Effector CD8-positive, alpha-beta T cell (primary cell): ENCODE data around the gene USP12.
"Not testable (repeated sequence)": the region's sequence is repeated elsewhere in the genome, so short reads cannot be mapped to it uniquely, and the experiment has no call there.

Experiments used
- DNase-seq: peaks from one replicate; lab custom pipeline; 2025; lab: John Stamatoyannopoulos, UW
- total RNA-seq, 4 experiments: gene quantifications; one replicate each; lab custom pipeline; 2026; lab: John Stamatoyannopoulos, UW

The USP12 gene, protein sequence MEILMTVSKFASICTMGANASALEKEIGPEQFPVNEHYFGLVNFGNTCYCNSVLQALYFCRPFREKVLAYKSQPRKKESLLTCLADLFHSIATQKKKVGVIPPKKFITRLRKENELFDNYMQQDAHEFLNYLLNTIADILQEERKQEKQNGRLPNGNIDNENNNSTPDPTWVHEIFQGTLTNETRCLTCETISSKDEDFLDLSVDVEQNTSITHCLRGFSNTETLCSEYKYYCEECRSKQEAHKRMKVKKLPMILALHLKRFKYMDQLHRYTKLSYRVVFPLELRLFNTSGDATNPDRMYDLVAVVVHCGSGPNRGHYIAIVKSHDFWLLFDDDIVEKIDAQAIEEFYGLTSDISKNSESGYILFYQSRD
- total RNA-seq: 49.3 to 121 (median 73.5) reads per million in 4 experiments

DNA sequence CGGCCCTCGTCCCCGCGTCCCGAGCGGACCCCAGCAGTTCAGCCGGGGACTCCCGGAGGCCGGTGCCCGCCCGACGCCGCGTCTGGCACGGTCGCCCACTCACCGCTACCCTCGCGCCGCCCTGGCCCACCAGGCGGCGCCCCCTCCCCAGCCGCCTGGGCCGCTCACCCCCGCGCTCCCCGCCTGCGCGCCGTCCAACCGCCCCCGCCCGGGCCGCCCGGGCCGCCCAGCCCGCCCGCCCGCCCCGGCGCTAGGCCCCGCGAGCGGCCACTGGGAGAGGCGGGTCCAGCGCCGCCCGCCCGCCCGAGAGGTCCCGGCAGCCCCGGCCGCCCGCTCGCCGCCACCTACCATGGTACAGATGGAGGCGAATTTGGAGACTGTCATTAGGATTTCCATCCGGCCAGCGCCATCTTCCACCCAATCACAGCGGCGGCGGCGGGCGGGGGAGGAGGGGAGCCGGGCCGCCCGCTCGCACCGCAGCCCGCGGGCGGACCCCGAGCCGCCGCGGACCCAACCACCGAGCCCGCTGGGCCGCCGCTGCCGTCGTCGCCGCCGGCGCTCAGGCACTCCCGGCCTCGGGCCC lies at the start of gene USP12:
TSS of gene USP12 (minus strand) at position 568 of the 583 bp plus-strand sequence. CDS start at position 396, 172 bp downstream.
- DNase-seq: no peak

DNA sequence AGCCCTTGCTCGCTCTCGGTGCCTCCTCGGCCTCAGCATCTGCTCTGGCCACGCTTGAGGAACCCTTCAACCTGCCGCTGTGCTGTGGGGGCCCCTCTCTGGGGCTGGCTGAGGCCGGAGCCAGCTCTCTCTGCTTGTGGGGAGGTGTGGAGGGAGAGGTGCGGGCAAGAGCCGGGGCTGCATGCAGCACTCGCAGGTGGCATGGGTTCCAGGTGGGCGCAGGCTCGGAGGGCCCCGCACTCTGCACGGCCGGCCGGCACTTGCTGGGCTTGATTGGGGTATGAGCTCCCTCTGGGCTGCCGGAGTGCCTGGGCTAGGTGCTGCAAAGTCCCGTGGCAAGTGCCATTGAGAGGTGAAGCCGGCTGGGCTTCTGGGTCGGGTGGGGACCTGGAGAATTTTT lies 48.0 kb upstream of the USP12 start:
- DNase-seq: no peak

DNA sequence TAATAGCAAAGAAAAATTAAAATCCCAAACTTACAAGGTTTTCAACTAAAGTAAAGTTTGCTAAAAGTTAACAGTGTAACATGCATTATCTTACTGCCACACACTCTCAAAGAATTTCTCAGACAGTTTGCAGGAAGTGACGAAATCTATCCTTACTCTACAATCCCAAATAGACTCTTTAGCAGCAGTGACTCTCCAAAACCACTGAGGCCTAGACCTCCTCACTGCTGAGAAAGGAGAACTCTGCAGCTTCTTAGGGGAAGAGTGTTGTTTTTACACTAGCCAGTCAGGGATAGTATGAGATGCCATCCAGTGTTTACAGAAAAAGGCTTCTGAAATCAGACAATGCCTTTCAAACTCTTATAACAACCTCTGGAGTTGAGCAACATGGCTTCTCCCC lies 47.2 kb upstream of the USP12 start:
- not testable (repeated sequence) for DNase-seq

DNA sequence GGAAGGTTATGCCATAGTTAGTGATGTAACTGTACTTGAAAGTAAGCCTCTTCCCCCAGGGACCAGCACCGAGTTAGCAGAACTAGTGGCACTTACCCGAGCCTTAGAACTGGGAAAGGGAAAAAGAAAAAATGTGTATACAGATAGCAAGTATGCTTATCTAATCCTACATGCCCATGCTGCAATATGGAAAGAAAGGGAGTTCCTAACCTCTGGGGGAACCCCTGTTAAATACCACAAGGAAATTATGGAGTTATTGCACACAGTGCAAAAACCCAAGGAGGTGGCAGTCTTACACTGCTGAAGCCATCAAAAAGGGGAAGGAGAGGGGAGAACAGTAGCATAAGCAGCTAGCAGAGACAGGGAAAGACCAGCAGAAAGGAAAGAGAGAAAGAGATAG lies 46.2 kb upstream of the USP12 start:
- DNase-seq: not testable (repeated sequence)

DNA sequence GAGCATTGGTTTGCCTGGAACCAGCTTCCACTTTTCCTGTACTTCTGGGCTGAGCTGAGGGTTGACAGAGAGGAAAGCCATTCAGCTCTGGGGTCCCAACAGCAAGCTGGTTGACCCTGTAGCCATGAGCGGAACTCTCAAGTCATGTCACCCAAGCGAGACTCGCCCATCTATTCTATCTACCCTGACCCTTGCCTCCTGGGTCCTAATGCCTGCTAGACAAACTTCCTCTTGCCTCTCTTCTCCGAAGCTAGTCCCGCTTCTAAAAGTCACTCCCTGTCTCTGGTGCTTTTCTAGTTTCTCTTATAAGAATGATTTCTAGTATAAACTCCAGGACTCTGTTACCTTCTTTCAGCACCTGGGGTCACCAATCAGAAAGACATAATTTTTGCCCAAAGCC lies 41.8 kb upstream of the USP12 start:
- DNase-seq: not testable (repeated sequence)

DNA sequence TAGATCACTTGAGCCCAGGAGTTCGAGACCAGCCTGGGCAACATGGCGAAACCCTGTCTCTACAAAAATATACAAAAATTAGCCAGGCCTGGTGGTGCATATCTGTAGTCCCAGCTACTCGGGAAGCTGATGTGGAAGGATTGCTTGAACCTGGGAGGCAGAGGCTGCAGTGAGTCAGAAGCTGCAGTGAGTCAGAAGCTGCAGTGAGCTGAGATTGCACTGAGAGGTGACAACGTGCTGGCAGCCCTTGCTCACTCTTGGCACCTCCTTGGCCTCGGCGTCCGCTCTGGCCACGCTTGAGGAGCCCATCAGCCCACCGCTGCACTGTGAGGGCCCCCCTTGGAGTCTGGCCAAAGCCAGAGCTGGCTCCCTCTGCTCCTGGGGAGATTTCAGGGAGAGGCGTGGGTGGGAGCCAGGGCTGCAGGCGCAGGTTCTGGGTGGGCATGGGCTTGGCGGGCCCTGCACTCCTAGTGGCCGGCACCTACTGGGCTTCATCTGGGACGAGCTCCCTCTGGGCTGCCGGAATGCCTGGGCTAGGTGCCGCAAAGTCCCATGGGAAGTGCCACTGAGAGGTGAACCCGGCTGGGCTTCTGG lies 40.3 kb upstream of the USP12 start:
- DNase-seq: no peak

DNA sequence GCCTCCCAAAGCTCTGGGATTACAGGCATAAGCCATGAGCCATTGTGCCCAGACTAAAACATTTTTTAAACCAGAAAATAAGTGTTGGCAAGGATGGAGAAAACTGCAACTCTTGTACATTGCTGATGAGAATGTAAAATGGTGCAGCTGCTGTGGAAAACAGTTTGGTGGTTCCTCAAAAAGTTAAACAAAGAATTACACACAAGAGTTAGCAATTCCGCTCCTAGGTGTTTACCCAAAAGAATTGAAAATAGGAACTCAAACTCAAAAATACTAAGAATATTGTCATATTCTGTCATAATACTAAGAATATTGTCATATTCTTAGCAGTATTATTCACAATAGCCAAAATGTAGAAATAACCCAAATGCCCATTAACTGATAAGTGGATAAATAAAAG lies 39.7 kb upstream of the USP12 start:
- DNase-seq: no peak

DNA sequence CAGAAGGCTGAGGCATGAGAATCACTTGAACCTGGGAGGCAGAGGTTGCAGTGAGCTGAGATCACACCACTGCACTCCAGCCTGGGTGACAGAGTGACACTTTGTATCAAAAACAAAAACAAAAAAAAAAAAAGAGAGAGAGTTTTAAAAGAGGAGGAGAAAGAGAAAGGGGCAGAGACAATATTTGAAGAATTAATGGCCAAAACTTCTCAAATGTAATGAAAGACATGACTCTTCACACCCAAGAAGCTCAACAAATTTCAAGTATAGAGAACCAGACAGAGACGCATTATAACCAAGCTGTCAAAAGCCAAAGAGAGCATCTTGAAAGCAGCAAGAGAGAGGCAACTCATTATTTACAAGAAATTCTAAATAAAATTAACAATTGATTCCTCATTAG lies 36.9 kb upstream of the USP12 start:
- no peak for DNase-seq

DNA sequence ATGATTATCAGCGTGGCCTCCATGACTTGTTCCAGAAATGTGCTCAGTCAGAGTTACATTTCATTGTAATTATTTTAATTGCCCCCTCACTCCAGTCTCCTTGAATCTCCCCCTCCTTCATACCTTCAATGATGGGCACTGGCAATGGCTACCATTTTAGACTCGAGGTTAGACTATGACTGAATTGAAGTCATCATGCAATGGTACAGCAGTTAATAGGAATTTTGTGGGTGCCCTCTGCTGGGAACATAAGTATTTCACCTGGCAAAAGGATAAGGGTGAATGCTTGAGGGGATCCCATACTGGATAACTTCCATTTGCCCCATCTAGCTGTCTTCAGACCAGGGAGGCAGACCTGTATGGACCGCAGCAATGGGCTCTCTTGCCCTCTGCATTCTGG lies 32.2 kb upstream of the USP12 start:
- DNase-seq: no peak

DNA sequence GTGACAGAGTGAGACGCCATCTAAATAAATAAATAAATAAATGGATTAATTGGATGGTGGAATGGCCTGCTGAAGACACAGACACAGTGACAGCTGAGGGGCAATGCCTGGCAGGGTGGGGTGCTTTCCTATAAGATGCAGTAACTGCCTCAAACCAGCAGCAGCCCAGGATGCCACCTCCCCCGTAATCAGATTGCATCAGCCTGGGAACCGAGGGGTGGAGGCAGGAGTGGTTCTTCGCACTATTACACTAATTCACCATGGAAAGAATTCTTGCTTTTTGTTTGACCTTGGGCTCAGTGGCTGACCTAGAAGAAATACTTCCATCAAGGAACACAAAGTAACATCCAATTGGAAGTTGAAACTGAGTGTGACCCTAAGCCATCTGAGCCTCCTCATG lies 31.6 kb upstream of the USP12 start:
- DNase-seq: no peak

DNA sequence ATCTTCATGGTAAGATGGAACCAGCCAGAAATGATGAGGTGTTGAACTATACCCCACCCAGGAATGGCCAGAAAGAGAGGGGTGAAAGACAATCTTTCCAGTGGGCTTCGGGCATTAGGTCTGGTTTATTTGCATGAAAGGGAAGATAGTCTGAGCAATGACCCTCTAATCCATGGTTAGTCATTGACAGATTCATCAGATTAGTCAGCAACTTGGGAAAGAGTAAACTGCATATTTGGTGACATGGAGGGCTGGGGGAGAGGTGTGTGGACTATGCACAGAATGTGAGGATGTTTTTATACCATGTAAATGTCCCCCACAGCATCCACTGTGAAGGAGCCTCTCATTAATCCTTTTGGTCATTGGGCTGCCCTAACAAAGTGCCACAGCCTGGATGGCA lies 30.1 kb upstream of the USP12 start:
- no peak for DNase-seq

DNA sequence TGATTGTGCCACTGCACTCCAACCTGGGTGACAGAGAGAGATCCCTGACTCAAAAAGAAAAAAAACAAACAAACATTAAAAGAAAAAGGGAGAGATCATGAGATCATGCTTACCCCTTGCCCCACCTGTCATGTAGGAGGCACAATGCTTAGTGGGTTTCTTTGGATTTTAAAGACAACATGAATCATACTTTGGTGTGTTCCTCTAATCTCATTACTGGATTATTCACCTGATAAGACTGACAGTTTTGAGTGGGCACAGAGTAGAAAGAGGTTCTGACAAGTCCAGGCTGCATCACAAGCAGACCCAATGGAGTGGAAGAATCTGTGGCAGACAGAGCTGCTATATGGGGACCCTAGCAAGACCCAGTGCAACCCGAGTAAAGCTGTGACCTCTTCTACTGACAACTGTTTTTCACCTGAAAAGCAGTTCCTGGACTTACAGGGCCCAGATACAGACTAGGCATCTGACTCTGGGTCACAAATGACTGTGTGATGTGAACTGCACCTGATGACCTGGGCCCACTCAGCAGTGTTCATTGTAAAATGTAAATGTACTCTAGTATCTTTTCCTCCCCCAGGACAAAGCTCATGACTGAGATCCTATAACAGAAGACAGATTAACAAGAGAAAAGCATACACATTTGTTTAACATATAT lies 28.9 kb upstream of the USP12 start:
- DNase-seq: no peak

DNA sequence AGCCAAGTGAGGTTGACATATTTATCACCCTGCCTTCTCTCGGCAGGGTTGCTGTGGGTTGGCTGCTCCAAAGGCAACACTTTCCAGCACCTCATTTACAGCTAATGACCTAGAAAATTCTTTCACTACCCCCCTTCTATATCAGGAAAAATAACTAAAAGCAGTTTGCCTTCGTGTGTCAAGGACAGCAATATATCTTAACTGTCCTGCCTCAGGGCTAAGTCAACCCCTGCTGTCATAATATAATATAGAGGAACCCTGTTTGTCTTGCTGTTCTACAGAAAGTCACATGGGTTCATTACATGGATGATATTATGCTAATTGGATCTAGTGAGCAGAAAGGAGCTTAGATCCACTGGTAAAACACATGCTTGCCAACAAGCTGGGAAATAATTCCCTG lies 28.1 kb upstream of the USP12 start:
- DNase-seq: no peak

DNA sequence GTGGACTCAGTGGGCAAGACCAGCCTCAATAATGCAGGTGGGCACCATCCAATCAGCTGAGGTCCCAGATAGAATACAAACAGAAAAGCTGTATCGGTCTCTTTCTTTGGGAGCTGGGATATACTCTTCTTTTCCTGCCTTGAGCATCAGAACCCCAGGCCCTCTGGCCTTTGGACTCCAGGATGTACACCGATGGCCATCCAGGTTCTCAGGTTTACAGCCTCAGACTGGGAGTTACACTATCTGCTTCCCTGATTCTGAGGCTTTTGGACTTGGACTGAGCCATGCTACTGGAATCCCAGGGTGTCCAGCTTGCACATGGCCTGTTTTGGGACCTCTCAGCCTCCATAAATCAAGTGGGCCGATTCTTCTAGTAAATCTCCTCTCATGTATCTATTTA lies 27.6 kb upstream of the USP12 start:
- DNase-seq: no peak

DNA sequence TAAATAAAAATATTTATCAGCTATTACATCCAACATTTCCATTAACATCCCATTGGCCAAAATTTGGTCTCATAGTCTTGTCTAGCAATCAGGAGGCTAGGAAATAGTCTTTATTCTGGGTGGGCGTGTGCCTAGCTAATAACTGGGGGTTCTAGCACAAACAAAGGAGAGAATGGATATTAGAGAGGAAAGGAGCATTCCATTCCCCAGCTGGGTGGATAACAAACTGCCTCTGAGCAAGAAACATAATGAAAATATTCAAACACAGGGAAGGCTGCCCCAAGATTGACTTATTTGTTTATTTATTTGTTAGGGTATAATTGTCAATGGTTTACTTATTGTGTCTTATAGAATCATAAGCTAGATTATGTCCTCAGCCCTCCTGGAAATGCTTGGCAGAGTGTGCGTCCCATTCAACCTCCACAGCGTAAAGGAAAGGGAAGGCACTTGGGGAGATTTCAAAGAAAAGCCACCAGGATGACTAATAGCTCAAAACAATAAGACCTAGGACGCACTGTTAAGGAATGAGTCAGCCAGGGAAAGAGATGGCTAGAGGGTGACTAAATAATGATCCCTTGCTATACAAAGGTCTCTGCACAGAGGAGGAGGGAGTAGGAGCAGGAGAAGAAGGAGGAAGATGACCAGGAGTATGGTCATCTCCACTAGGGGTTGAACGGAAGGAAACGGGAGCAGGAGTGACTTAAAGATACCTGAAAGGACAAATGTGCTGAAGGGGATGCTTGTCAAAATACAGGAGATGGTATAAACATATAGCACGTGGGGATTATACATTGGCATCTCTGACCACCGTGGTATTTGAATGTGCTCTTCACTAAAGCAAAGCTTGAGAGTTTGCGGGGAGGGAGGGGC lies 23.5 kb upstream of the USP12 start:
- no peak for DNase-seq

DNA sequence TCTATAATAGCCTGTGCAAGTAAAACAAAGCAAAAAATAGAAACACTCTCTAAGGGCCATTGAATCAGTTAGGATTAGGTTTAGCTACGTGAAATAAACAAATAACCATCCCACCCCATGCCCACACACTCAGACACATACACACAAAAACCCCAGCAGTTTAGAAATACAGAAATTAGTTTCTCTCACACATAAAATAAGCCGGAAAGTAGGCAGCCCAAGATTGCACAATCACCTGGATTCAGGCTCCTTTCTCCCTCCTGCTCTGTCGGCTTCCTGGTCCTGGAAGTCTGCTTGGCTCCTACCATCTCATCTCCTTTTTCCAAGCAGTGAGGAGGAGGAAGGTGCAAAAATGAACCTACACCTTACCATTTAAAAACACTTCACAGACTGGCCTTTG lies 22.6 kb upstream of the USP12 start:
- no peak for DNase-seq

DNA sequence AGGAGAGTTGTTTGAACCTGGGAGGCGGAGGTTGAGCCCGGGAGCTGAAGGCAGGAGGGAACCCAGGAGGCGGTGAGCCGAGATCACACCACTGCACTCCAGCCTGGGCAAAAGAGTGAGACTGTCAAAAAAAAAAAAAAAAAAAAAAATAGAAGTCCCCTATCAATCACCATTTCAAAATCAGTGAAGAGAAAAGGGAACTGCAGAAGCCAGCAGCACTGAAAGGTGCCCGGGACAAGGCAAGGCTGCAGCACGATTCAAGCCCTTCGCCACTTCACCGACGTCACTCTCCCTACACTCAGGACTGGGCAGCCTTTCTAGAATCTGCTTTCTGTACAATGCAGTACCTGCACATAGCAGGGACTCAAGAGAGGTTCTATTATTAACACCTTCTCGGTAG lies 21.9 kb upstream of the USP12 start:
- no peak for DNase-seq

DNA sequence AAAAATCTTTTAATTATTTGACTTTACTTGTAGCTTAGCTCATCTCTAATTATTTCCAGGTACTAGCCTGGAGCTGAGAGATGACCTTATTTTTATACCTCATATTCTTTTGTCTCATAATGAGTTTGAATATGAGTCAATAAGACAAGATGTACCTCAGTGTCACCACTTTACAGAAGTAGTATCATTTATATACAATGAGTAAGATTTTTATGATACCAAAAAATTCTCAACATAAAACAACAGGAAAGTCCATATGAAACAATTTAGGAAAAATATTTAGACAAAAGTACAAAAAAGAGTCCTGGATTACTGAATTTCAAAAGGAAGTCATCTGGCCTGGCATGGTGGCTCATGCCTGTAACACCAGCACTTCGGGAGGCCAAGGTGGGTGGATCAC lies 21.4 kb upstream of the USP12 start:
- DNase-seq: no peak

DNA sequence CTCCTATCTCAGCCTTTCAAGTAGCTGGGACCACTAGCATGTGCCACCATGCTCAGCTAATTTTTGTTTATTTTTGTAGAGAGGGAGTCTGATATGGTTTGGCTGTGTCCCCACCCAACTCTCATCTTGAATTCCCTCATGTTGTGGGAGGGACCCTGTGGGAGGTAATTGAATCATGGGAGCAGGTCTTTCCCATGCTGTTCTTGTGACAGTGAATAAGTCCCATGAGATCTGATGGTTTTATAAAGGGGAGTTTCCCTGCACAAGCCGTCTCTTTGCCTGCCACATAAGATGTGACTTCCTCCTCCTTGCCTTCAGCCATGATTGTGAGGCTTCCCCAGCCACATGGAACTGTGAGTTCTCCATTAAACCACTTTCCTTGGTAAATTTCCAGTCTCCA lies 20.8 kb upstream of the USP12 start:
- not testable (repeated sequence) for DNase-seq

DNA sequence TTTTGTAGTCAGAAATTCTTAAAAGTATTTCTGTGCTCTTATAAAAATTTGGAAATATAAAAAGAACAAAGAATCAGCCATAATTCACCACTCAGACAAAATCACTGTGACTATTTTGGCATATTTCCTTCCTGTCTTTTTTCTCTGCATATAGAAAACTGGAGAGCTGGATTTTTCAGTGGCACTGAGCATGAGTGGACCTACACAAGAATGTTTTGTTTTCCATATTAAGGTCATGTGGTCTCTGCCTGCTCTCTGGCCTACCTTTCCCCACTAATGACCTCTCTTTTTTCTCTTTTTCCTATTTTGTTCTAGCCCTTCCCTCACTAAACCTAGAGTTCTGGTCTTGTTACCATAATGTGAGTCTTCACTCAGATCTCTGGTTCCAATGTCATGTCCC lies 17.6 kb upstream of the USP12 start:
- no peak for DNase-seq

DNA sequence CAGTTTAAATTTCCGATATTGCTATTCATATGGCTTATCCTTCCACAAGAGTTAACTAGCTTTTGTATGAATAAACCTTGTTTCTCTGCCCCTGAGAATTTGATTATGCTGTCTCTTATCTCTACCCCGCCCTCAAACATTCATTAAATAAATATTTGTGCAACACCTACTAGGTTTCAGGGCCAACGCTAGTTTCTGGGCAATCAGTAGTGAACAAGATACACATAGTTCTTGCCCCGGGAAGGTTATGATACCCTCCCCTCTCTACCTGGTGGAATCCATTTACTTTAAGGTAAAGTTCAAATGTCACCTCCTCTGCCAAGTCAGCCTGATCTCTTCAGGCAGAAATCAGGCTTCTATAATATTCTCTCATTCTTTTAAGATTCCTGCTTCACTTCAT lies 16.6 kb upstream of the USP12 start:
- DNase-seq: no peak

DNA sequence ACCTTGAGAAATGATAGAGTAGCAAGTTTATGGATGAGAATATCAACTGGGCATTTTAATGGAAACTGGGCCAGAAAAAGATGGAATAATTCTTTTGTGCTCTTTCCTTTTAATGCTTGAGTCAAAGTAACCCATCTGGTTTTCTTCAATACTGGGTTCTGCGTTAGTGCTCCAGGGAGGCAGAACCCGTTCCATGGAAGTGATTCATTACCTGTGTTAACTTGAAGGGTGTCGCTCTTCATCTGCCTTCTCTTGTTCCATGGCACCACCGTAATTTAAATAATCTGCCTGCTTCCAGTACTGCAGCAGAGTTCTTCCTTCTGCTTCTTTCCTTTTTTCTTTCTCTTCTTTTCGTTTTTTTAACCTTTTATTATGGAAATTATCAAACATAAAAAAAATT lies 14.7 kb upstream of the USP12 start:
- DNase-seq: no peak
